GM23248 (cell line): Measurements from ENCODE around the gene CD274. TPM values are rescaled to one million over a fixed set of nuclear protein-coding genes. Genes with fewer than 3 reads are reported as not detected.

ENCODE experiments used
- DNase-seq: peaks from one replicate; pipeline ENCODE4 v3.0.0-alpha.2; 2015
- H2AFZ ChIP-seq: fragments of 200-600 bp; sonication (generic); 2 replicates; pipeline ENCODE4 v1.6.1; 2016; ENCODE audit warnings: antibody characterized with exemption
- H3F3A ChIP-seq: fragments of 200-600 bp; sonication (generic); 2 replicates; pipeline ENCODE4 v1.6.1; 2016; ENCODE audit warnings: mild to moderate bottlenecking, antibody characterized with exemption, mixed run types; ENCODE audit not compliant: insufficient read depth
- H3K27ac ChIP-seq: fragments of 200-600 bp; sonication (generic); 2 replicates; pipeline ENCODE4 v1.5.1; 2016; ENCODE audit warnings: mild to moderate bottlenecking
- H3K27me3 ChIP-seq: fragments of 200-600 bp; sonication (generic); replicated peaks from 2 replicates; pipeline ENCODE4 v1.6.1; 2016; ENCODE audit warnings: mild to moderate bottlenecking; ENCODE audit not compliant: insufficient read depth
- H3K36me3 ChIP-seq: fragments of 200-600 bp; sonication (generic); 2 replicates; pipeline ENCODE4 v1.6.1; 2016; ENCODE audit warnings: low read depth, mild to moderate bottlenecking
- H3K4me1 ChIP-seq: fragments of 200-600 bp; sonication (generic); 2 replicates; pipeline ENCODE4 v1.6.1; 2016; ENCODE audit warnings: mild to moderate bottlenecking; ENCODE audit not compliant: insufficient read depth
- H3K4me2 ChIP-seq: fragments of 200-600 bp; sonication (generic); one replicate; pipeline ENCODE4 v1.6.1; 2016; ENCODE audit warnings: mild to moderate bottlenecking; ENCODE audit not compliant: unreplicated experiment
- H3K4me3 ChIP-seq: fragments of 200-600 bp; sonication (generic); 2 replicates; pipeline ENCODE4 v1.5.1; 2016; ENCODE audit warnings: mild to moderate bottlenecking
- H3K79me2 ChIP-seq: fragments of 200-600 bp; sonication (generic); 2 replicates; pipeline ENCODE4 v1.6.1; 2016; ENCODE audit warnings: mild to moderate bottlenecking; ENCODE audit not compliant: insufficient read depth
- H3K9ac ChIP-seq: fragments of 200-600 bp; sonication (generic); 2 replicates; pipeline ENCODE4 v1.6.1; 2016; ENCODE audit warnings: mild to moderate bottlenecking
- H3K9me2 ChIP-seq: fragments of 200-600 bp; sonication (generic); 2 replicates; pipeline ENCODE4 v1.6.1; 2016; ENCODE audit warnings: mixed run types, mild to moderate bottlenecking, moderate library complexity; ENCODE audit not compliant: insufficient read depth
- H3K9me3 ChIP-seq: fragments of 200-600 bp; sonication (generic); one replicate; pipeline ENCODE4 v1.6.1; 2017; ENCODE audit warnings: low read depth
- H4K20me1 ChIP-seq: fragments of 200-600 bp; sonication (generic); 2 replicates; pipeline ENCODE4 v1.6.0; 2016; ENCODE audit not compliant: insufficient read depth
- EZH2 ChIP-seq: fragments of 200-600 bp; sonication (generic); IDR thresholded peaks from 2 replicates; pipeline ENCODE4 v1.6.1; 2018; ENCODE audit warnings: antibody characterized with exemption, mild to moderate bottlenecking; ENCODE audit not compliant: insufficient read depth, poor library complexity, severe bottlenecking
- EZH2phosphoT487 ChIP-seq: fragments of 200-600 bp; sonication (generic); IDR thresholded peaks from 2 replicates; pipeline ENCODE4 v1.6.1; 2018; ENCODE audit warnings: antibody characterized with exemption, moderate library complexity, mild to moderate bottlenecking, low read depth; ENCODE audit not compliant: insufficient read depth
- WGBS, 2 experiments: methylation state at CpG; one replicate each; pipeline ENCODE4 v1.1.6; 2015 to 2017; ENCODE audit warnings: low lambda C conversion rate in 2 of 2, low coverage in 1 of 2; ENCODE audit errors: missing lambda C conversion rate in 2 of 2; 5-methylcytosine and 5-hydroxymethylcytosine counted together
- in situ Hi-C: fragments of 300-500 bp; cut with MboI; formaldehyde crosslinking; loops from 2 replicates; pipeline ENCODE4 v1.15.0; 2020
- polyA plus RNA-seq: library from polyadenylated mRNA; unstranded; fragments of >200 nt; fragmentation: Nextera tagmentation; extraction: Ambion mirVana; gene quantifications from 2 replicates; pipeline ENCODE4 v1.2.1, GENCODE V29; 2016
- total RNA-seq: library from RNA; depleted of rRNA; stranded (reverse); fragments of >200 nt; shearing (Covaris generic); gene quantifications from 2 replicates; pipeline ENCODE4 v1.2.3, GENCODE V29; 2014

Gene CD274
- total and polyA plus RNA-seq, 2 experiments from 2014 or later, result 4.3 to 5.2 TPM

DNA sequence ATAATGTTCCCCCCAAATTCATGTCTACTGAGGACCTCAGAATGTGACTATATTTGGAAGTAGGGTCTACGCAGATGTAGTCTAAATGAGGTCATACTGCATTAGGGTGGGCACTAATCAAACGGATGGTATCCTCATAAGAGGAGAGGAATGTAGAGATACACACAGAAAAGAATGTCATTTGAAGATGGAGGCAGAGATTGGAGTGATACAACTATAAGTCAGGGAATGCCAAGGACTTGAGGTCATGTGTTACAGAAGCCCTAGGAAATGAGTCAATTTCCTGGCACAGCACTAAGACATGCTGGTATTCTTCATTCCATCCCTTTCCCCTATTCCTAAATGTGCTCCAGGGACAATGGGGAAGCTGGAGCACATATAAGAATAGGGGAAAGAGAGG lies 59.2 kb downstream of the CD274 start:
- no peaks in the 10 kb centered on the region for H3K36me3 ChIP-seq
- H3K4me2 ChIP-seq, result peak overlapping the region; percentile 99
- peak overlapping the region; percentile 86 for H3K27ac ChIP-seq
- in situ Hi-C loops, result no loop called here
- H3K27me3 ChIP-seq, result no peaks in the 10 kb centered on the region
- H3K9me3 ChIP-seq, result no peaks in the 10 kb centered on the region
- peak; percentile 95 for DNase-seq
- peak overlapping the region; percentile 70; the same call in 1 of the 2 replicates for H3K9ac ChIP-seq
- no peaks in the 10 kb centered on the region for H3K9me2 ChIP-seq
- H4K20me1 ChIP-seq, result no peaks in the 10 kb centered on the region
- no peak for TF ChIP-seq EZH2phosphoT487
- TF ChIP-seq EZH2, result no peak
- H3K4me1 ChIP-seq, result peaks cover 54% of the 10 kb centered on the region
- 0% methylated on average over 2 of the region's 2 CpGs for WGBS, 2 experiments
- peak overlapping the region; percentile 79 for H3K4me3 ChIP-seq
- H3F3A ChIP-seq, result peaks cover 49% of the 10 kb centered on the region
- H2AFZ ChIP-seq, result peak overlapping the region; percentile 31
- H3K79me2 ChIP-seq, result peaks cover 39% of the 10 kb centered on the region

- Histone ChIP-seq H3K4me3 (peak within 1 kb of the TSS; percentile 79), H3K36me3 (no peaks in the 10 kb centered on the region), H3K9ac (peak within 1 kb of the TSS; percentile 70), H2AFZ (peak within 1 kb of the TSS; percentile 58), H3K9me3 (no peaks in the 10 kb centered on the region), H3K79me2 (peaks cover 47% of the 10 kb centered on the region), H3K4me1 (peaks cover 54% of the 10 kb centered on the region), H4K20me1 (no peaks in the 10 kb centered on the region), H3K27me3 (no peaks in the 10 kb centered on the region), H3K27ac (peak within 1 kb of the TSS; percentile 86), H3K4me2 (peak within 1 kb of the TSS; percentile 99), H3F3A (peaks cover 49% of the 10 kb centered on the region), H3K9me2 (no peaks in the 10 kb centered on the region)
- WGBS, 2 experiments, result 0% methylated on average over 4 of the region's 4 CpGs
- DNase-seq, result peak; percentile 89
- TF ChIP-seq EZH2phosphoT487, result no peak
- TF ChIP-seq EZH2, result no peak
- in situ Hi-C loops, result no loop called here
These were observed 60.1 kb downstream of the CD274 start, which contains the start of gene PDCD1LG2 for GRCh38 chr9:5510360-5510931. Gene PDCD1LG2, plus strand, starts transcription at chr9:5510531. Its CDS starts 12,016 bp downstream, at chr9:5522547.

DNA sequence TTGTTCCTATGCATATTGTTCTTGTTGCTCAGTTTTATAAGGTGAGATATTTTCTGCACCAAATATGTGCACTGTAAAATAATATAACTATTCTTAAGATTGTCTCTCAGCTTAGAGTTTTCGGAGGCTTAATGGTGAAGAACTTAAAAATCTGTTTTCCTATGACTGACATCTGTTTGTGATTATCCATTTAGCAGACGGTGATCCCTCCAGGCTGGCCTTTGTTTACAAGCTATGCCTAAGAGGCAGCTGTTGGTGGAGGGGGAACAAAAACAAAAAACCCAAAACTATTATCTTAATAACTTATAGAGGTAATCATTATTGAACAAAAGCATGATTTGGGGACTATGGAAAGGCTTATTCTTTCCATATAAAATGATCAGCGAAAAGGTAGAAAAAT lies 60.6 kb downstream of the CD274 start:
- Histone ChIP-seq H4K20me1 (no peaks in the 10 kb centered on the region), H3K4me1 (peaks cover 54% of the 10 kb centered on the region), H3F3A (peaks cover 49% of the 10 kb centered on the region), H3K4me3 (peak overlapping the region; percentile 79), H3K9me3 (no peaks in the 10 kb centered on the region), H3K4me2 (peak overlapping the region; percentile 99), H3K9me2 (no peaks in the 10 kb centered on the region), H3K27ac (peak overlapping the region; percentile 86), H3K79me2 (peaks cover 52% of the 10 kb centered on the region), H3K36me3 (no peaks in the 10 kb centered on the region), H3K27me3 (no peaks in the 10 kb centered on the region), H3K9ac (peak overlapping the region; percentile 70), H2AFZ (peak overlapping the region; percentile 58; the same call in 1 of the 2 replicates)
- DNase-seq, result peak; percentile 56
- in situ Hi-C loops, result no loop called here
- 4 to 6% methylated on average over 3 of the region's 3 CpGs for WGBS, 2 experiments
- TF ChIP-seq EZH2phosphoT487 (no peak), EZH2 (no peak)

DNA sequence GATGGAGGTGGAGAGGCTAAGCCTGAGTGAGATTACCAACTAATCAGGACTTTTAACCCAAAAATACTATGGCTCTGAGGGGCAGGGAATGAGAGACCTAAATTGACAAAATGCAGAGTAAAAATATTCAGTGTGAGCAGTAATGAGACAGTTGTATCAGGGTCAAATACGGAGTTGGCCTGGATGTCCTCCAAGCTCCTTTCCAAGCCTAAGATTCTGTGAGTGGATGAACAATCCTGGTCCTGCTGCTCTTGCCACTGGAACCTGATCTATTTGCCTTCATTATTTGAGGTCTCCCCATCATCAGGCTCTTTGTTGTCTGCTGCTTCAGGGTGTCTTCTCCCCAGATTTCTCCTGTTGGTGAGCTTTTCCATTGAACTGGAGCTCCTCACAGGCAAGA lies 61.1 kb downstream of the CD274 start:
- DNase-seq, result peak; percentile 40
- H3K9me2 ChIP-seq, result no peaks in the 10 kb centered on the region
- H3K4me1 ChIP-seq, result peaks cover 54% of the 10 kb centered on the region
- H3K27me3 ChIP-seq, result no peaks in the 10 kb centered on the region
- in situ Hi-C loops, result no loop called here
- H3K79me2 ChIP-seq, result peaks cover 57% of the 10 kb centered on the region
- peaks cover 49% of the 10 kb centered on the region for H3F3A ChIP-seq
- 0 out of 2 replicates have a peak overlapping the region, but pooled peaks have one; percentile 58 for H2AFZ ChIP-seq
- peak overlapping the region; percentile 79 for H3K4me3 ChIP-seq
- H3K9me3 ChIP-seq, result no peaks in the 10 kb centered on the region
- peak overlapping the region; percentile 70 for H3K9ac ChIP-seq
- no peaks in the 10 kb centered on the region for H4K20me1 ChIP-seq
- peak overlapping the region; percentile 86 for H3K27ac ChIP-seq
- peak overlapping the region; percentile 99 for H3K4me2 ChIP-seq
- H3K36me3 ChIP-seq, result no peaks in the 10 kb centered on the region
- 0 to 5% methylated on average over 1 of the region's 1 CpG for WGBS, 2 experiments
- TF ChIP-seq EZH2 (no peak), EZH2phosphoT487 (no peak)
